Activated CD4-positive, CD25-positive, alpha-beta regulatory T cell treated with anti-CD3 and anti-CD28 coated beads, Interleukin-2, amount 50 U/mL, for 24 hours (primary cell): ENCODE data around the gene CDK9.
"Not testable (repeated sequence)": the region's sequence is repeated elsewhere in the genome, so short reads cannot be mapped to it uniquely, and the experiment has no call there.

ENCODE experiments used
- ATAC-seq, 2 donors: fragments of 150-1000 bp; cut with Tn5 transposase; one replicate each; pipeline ENCODE4 v1.10.0; 2021; ENCODE audit warnings: mild to moderate bottlenecking in 1 of 2, moderate library complexity in 1 of 2

Gene CDK9

GRCh38 chr9:127785933-127786772 lies at the start of gene CDK9:
Gene CDK9, plus strand, starts transcription at chr9:127786034. Its CDS starts 115 bp downstream, at chr9:127786149.
- peak; percentile 69 to 72 for ATAC-seq

GRCh38 chr9:127738666-127739065 lies 47.2 kb upstream of the CDK9 start:
- no peak for ATAC-seq

GRCh38 chr9:127739614-127740330 lies 46.1 kb upstream of the CDK9 start:
- no peak for ATAC-seq

GRCh38 chr9:127741831-127742434 lies 43.9 kb upstream of the CDK9 start:
- ATAC-seq = no peak

- ATAC-seq = no peak
Observed at GRCh38 chr9:127742435-127743088, 43.3 kb upstream of the CDK9 start.

GRCh38 chr9:127744398-127745110 lies 41.3 kb upstream of the CDK9 start:
- ATAC-seq = no peak

- no peak for ATAC-seq
Observed at GRCh38 chr9:127746959-127747569, 38.8 kb upstream of the CDK9 start.

- ATAC-seq = no peak
Observed at GRCh38 chr9:127749090-127749787, 36.6 kb upstream of the CDK9 start.

GRCh38 chr9:127751269-127752054 lies 34.4 kb upstream of the CDK9 start:
- ATAC-seq = no peak

GRCh38 chr9:127753148-127753547 lies 32.7 kb upstream of the CDK9 start:
- no peak for ATAC-seq

GRCh38 chr9:127753622-127754021 lies 32.2 kb upstream of the CDK9 start:
- no peak for ATAC-seq

- ATAC-seq = no peak
Observed at GRCh38 chr9:127754099-127755060, 31.5 kb upstream of the CDK9 start.

GRCh38 chr9:127755061-127756060 lies 30.5 kb upstream of the CDK9 start:
- ATAC-seq = no peak

GRCh38 chr9:127756233-127756632 lies 29.6 kb upstream of the CDK9 start:
- ATAC-seq = no peak

GRCh38 chr9:127756776-127757175 lies 29.1 kb upstream of the CDK9 start:
- not testable (repeated sequence) for ATAC-seq

- no peak for ATAC-seq
Observed at GRCh38 chr9:127758843-127759242, 27.0 kb upstream of the CDK9 start.

- no peak for ATAC-seq
Observed at GRCh38 chr9:127761061-127761460, 24.8 kb upstream of the CDK9 start.

- ATAC-seq = no peak
Observed at GRCh38 chr9:127761491-127761956, 24.3 kb upstream of the CDK9 start.
